ENCODE measurements around the gene SMIM15. TPM values are rescaled to one million over a fixed set of nuclear protein-coding genes. Genes with fewer than 3 reads are reported as not detected.
A peak's percentile ranks its signal among the peaks of the same experiment; 100 is the strongest.

SMIM15 gene
- total and polyA plus RNA-seq, 4 donors, result 27.1 to 50.3 (median 34.4) TPM

DNA sequence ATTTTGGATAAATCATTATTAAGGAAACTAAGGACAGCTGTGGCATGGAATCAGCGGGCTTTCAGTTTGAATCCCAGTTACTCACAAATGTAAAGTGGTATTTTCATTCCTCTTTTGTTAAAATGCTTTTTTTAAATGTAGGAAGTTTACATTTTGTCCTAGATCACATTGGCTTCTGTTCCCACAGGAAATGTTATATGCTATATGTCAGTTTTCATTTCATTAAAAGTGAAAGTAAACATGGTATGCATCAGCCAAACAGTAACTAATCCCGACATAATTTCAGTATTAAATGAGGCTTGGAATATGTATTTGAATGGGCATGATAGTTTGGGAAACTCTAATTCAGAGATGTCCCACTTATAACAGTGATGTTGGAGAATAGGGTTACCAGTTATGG is 18.6 kb upstream of the SMIM15 start:
- no peaks in the 10 kb centered on the region for H3K27me3 ChIP-seq (ENCODE audit: control insufficient read depth in 3 of 3, insufficient read depth in 3 of 3, low read length in 2 of 3)
- no peaks in the 10 kb centered on the region for H3K36me3 ChIP-seq (ENCODE audit: control insufficient read depth in 4 of 4, insufficient read depth in 4 of 4, low read length in 4 of 4)
- no peak overlapping the region for H3K27ac ChIP-seq (ENCODE audit: low read depth in 1 of 2, low read length in 1 of 2)
- H3K4me3 ChIP-seq, result no peak overlapping the region
- no peak for ATAC-seq (ENCODE audit: insufficient read depth, low FRiP score)
- H3K4me1 ChIP-seq (ENCODE audit: control insufficient read depth in 5 of 5, insufficient read depth in 5 of 5, low read length in 5 of 5), result peaks cover 0 to 12% (median 0%) of the 10 kb centered on the region in 5 donors
- H3K9ac ChIP-seq (ENCODE audit: insufficient read depth in 1 of 2, low read length in 2 of 2), result peak overlapping the region; percentile 21 to 86
- whole genome bisulfite sequencing, 2 donors, result 28 to 37% methylated on average over 2 of the region's 2 CpGs
- peak in 2 of 3 donors; percentile 66 to 72 for DNase-seq
- H3K9me3 ChIP-seq (ENCODE audit: control insufficient read depth in 4 of 4, insufficient read depth in 3 of 4, low read length in 3 of 4), result no peaks in the 10 kb centered on the region
- TF ChIP-seq, protein P1, sequence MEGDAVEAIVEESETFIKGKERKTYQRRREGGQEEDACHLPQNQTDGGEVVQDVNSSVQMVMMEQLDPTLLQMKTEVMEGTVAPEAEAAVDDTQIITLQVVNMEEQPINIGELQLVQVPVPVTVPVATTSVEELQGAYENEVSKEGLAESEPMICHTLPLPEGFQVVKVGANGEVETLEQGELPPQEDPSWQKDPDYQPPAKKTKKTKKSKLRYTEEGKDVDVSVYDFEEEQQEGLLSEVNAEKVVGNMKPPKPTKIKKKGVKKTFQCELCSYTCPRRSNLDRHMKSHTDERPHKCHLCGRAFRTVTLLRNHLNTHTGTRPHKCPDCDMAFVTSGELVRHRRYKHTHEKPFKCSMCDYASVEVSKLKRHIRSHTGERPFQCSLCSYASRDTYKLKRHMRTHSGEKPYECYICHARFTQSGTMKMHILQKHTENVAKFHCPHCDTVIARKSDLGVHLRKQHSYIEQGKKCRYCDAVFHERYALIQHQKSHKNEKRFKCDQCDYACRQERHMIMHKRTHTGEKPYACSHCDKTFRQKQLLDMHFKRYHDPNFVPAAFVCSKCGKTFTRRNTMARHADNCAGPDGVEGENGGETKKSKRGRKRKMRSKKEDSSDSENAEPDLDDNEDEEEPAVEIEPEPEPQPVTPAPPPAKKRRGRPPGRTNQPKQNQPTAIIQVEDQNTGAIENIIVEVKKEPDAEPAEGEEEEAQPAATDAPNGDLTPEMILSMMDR (IDR thresholded peaks at IDR 0.05; ENCODE audit: control extremely low read depth, extremely low read depth), result no peak

DNA sequence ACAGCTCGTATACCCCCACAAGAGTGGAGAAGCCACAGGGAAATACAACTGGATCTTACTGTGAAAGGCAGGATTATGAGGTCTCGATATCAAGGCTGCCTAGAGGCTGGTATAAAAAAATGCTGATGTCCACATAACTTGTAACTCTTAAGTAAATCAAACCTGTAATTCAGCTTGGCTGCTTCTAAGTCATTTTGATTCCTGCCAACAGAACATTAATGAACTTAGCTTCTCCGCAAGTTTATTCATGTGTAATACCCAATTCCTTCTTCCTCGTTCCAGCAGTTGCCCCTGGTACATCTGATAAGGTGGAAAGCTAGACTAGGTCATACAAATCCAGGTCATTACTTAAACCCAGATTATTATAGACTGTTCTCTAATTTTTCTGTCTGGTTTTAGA is 16.4 kb upstream of the SMIM15 start:
- H3K36me3 ChIP-seq (ENCODE audit: control insufficient read depth in 4 of 4, insufficient read depth in 4 of 4, low read length in 4 of 4), result no peaks in the 10 kb centered on the region
- 86 to 89% methylated on average over 4 of the region's 4 CpGs for WGBS, 2 donors
- ATAC-seq (ENCODE audit: insufficient read depth, low FRiP score) (no peak), DNase-seq (no peak)
- H3K4me1 ChIP-seq (ENCODE audit: control insufficient read depth in 5 of 5, insufficient read depth in 5 of 5, low read length in 5 of 5), result peaks cover 0 to 5% (median 0%) of the 10 kb centered on the region in 5 donors
- H3K4me3 ChIP-seq, result no peak overlapping the region
- H3K27ac ChIP-seq (ENCODE audit: low read depth in 1 of 2, low read length in 1 of 2), result no peak overlapping the region
- H3K9me3 ChIP-seq (ENCODE audit: control insufficient read depth in 4 of 4, insufficient read depth in 3 of 4, low read length in 3 of 4), result no peaks in the 10 kb centered on the region
- no peak overlapping the region for H3K9ac ChIP-seq (ENCODE audit: insufficient read depth in 1 of 2, low read length in 2 of 2)
- TF ChIP-seq, protein P1 (IDR thresholded peaks at IDR 0.05; ENCODE audit: control extremely low read depth, extremely low read depth), result no peak
- no peaks in the 10 kb centered on the region for H3K27me3 ChIP-seq (ENCODE audit: control insufficient read depth in 3 of 3, insufficient read depth in 3 of 3, low read length in 2 of 3)

DNA sequence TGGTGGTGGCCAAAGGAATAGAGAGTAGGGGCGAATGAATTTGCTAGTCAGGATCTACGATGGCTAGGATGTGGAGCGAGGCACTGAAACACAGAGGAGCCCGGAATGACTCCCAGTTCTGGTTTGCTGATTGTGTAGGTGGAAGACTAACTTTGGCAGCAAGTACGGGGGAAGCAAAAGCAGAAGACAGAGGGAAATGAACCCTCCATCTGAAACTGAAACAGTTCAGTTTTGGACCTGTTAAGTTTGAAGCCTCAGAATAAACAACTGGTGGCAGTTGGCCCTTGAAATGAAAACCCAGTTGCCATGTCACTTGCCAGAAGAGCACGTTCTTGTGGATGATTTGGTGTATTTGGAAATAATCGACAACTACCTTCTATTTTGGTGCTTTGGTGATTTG is 15.4 kb upstream of the SMIM15 start:
- no peaks in the 10 kb centered on the region for H3K36me3 ChIP-seq (ENCODE audit: control insufficient read depth in 4 of 4, insufficient read depth in 4 of 4, low read length in 4 of 4)
- H3K27ac ChIP-seq (ENCODE audit: low read depth in 1 of 2, low read length in 1 of 2), result no peak overlapping the region
- ATAC-seq (ENCODE audit: insufficient read depth, low FRiP score) (no peak), DNase-seq (no peak)
- H3K4me3 ChIP-seq, result no peak overlapping the region
- H3K27me3 ChIP-seq (ENCODE audit: control insufficient read depth in 3 of 3, insufficient read depth in 3 of 3, low read length in 2 of 3), result no peaks in the 10 kb centered on the region
- H3K9me3 ChIP-seq (ENCODE audit: control insufficient read depth in 4 of 4, insufficient read depth in 3 of 4, low read length in 3 of 4), result no peaks in the 10 kb centered on the region
- TF ChIP-seq, protein P1 (IDR thresholded peaks at IDR 0.05; ENCODE audit: control extremely low read depth, extremely low read depth), result no peak
- WGBS, 2 donors, result 87 to 91% methylated on average over 7 of the region's 7 CpGs
- H3K4me1 ChIP-seq (ENCODE audit: control insufficient read depth in 5 of 5, insufficient read depth in 5 of 5, low read length in 5 of 5), result peaks cover 0 to 3% (median 0%) of the 10 kb centered on the region in 5 donors
- no peak overlapping the region for H3K9ac ChIP-seq (ENCODE audit: insufficient read depth in 1 of 2, low read length in 2 of 2)

DNA sequence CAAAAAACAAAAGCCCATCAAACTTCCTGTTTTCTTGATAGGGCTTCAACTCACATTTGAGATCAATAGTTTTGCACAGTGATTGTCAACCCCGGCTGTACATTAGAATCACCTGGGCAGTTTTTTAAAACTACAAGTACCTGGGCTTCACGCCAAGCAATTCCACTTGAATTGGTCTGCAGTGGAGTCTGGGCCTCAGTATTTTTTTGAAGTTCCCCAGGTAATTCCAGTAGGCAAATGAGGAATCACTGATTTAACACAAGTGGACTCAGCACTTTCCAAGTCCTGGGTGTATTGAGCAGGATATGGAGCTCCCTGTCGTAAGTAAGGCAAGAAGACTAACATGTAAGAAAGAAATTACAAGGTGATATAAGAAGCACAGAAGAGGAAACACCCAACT is 14.8 kb upstream of the SMIM15 start:
- Histone ChIP-seq H3K9me3 (ENCODE audit: control insufficient read depth in 4 of 4, insufficient read depth in 3 of 4, low read length in 3 of 4) (no peaks in the 10 kb centered on the region), H3K27me3 (ENCODE audit: control insufficient read depth in 3 of 3, insufficient read depth in 3 of 3, low read length in 2 of 3) (no peaks in the 10 kb centered on the region), H3K27ac (ENCODE audit: low read depth in 1 of 2, low read length in 1 of 2) (no peak overlapping the region), H3K4me1 (ENCODE audit: control insufficient read depth in 5 of 5, insufficient read depth in 5 of 5, low read length in 5 of 5) (peaks cover 0 to 1% (median 0%) of the 10 kb centered on the region in 5 donors), H3K36me3 (ENCODE audit: control insufficient read depth in 4 of 4, insufficient read depth in 4 of 4, low read length in 4 of 4) (no peaks in the 10 kb centered on the region), H3K9ac (ENCODE audit: insufficient read depth in 1 of 2, low read length in 2 of 2) (no peak overlapping the region), H3K4me3 (no peak overlapping the region)
- 76 to 91% methylated on average over 3 of the region's 3 CpGs for WGBS, 2 donors
- TF ChIP-seq, protein P1 (IDR thresholded peaks at IDR 0.05; ENCODE audit: control extremely low read depth, extremely low read depth), result no peak
- peak; percentile 62 for ATAC-seq (ENCODE audit: insufficient read depth, low FRiP score)
- peak in 1 of 3 donors; percentile 65 for DNase-seq

Measured in lung (tissue), 12 donors.